ENCODE measurements around the gene ELAVL4. TPM values are rescaled to one million over a fixed set of nuclear protein-coding genes. Genes with fewer than 3 reads are reported as not detected.

ELAVL4 gene
- total and polyA plus RNA-seq, 9 of the 15 experiments (the other 6 are each of a cell fraction or from before 2014, with no cell fraction given) = not detected

DNA sequence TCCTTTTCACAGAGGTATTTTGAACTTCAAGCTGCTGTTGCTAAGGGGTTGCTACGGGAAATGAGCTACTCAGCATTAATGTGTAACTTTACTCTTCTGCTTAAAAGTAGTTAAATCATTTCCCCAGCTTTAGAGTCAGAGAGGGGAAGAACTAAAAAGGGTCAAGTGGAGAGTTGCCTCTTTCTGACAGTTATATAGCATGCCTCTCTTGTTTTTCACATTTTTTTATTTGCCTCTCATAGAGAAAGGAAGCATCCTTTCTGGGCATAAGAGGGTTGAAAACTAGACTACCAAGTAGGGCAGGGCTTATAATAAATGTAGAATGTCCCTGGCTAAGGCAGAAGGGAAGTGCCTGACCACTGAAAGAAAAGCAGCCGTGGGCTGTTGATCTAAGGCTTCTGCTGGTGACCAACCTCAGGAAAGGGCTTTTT, 10.1 kb upstream of the ELAVL4 start (continued):
- TF ChIP-seq, protein P1, sequence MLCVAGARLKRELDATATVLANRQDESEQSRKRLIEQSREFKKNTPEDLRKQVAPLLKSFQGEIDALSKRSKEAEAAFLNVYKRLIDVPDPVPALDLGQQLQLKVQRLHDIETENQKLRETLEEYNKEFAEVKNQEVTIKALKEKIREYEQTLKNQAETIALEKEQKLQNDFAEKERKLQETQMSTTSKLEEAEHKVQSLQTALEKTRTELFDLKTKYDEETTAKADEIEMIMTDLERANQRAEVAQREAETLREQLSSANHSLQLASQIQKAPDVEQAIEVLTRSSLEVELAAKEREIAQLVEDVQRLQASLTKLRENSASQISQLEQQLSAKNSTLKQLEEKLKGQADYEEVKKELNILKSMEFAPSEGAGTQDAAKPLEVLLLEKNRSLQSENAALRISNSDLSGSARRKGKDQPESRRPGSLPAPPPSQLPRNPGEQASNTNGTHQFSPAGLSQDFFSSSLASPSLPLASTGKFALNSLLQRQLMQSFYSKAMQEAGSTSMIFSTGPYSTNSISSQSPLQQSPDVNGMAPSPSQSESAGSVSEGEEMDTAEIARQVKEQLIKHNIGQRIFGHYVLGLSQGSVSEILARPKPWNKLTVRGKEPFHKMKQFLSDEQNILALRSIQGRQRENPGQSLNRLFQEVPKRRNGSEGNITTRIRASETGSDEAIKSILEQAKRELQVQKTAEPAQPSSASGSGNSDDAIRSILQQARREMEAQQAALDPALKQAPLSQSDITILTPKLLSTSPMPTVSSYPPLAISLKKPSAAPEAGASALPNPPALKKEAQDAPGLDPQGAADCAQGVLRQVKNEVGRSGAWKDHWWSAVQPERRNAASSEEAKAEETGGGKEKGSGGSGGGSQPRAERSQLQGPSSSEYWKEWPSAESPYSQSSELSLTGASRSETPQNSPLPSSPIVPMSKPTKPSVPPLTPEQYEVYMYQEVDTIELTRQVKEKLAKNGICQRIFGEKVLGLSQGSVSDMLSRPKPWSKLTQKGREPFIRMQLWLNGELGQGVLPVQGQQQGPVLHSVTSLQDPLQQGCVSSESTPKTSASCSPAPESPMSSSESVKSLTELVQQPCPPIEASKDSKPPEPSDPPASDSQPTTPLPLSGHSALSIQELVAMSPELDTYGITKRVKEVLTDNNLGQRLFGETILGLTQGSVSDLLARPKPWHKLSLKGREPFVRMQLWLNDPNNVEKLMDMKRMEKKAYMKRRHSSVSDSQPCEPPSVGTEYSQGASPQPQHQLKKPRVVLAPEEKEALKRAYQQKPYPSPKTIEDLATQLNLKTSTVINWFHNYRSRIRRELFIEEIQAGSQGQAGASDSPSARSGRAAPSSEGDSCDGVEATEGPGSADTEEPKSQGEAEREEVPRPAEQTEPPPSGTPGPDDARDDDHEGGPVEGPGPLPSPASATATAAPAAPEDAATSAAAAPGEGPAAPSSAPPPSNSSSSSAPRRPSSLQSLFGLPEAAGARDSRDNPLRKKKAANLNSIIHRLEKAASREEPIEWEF (CRISPR knock-in tag; IDR thresholded peaks at IDR 0.05) = no peak
- TF ChIP-seq ZNF584 (CRISPR knock-in tag; IDR thresholded peaks at IDR 0.05; ENCODE audit: low read depth) = no peak

DNA sequence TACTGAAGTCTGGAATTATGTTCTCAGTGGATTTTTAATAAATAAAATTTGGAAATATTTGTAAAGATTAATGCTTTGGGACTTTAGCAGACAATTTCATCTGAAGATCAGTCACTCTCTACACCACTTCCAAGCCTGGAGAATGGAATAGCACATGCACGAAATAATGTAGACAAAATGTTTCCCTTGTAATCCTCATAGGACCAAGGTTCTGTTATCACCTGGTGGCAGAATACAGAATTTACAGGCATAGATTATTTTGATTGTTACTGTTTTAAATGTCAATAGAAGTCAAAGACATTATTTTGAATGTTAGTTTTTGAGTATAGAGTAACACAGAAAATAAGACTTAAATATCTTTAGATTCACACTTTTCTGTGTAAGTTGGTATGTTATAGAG, 9.1 kb upstream of the ELAVL4 start:
- TF ChIP-seq ELF1 (tag; IDR thresholded peaks at IDR 0.05) (no peak), LARP7 (IDR thresholded peaks at IDR 0.05) (no peak), ZNF589 (CRISPR knock-in tag; IDR thresholded peaks at IDR 0.05; ENCODE audit: low read depth) (no peak), ZNF507 (tag; conservative IDR thresholded peaks at IDR 0.05) (no peak), NCOA6 (IDR thresholded peaks at IDR 0.05) (no peak), ZNF354B (CRISPR knock-in tag; IDR thresholded peaks at IDR 0.05) (no peak), POLR2B (IDR thresholded peaks at IDR 0.05; ENCODE audit: low read depth, partially characterized antibody) (no peak), TAF1 (IDR thresholded peaks at IDR 0.05; ENCODE audit: control insufficient read depth, extremely low read depth, insufficient read depth, low read length, severe bottlenecking) (no peak), MED1 (CRISPR knock-in tag; IDR thresholded peaks at IDR 0.05; ENCODE audit: borderline replicate concordance) (no peak), ZNF12 (CRISPR knock-in tag; IDR thresholded peaks at IDR 0.05) (no peak)
- TF ChIP-seq, protein P2, sequence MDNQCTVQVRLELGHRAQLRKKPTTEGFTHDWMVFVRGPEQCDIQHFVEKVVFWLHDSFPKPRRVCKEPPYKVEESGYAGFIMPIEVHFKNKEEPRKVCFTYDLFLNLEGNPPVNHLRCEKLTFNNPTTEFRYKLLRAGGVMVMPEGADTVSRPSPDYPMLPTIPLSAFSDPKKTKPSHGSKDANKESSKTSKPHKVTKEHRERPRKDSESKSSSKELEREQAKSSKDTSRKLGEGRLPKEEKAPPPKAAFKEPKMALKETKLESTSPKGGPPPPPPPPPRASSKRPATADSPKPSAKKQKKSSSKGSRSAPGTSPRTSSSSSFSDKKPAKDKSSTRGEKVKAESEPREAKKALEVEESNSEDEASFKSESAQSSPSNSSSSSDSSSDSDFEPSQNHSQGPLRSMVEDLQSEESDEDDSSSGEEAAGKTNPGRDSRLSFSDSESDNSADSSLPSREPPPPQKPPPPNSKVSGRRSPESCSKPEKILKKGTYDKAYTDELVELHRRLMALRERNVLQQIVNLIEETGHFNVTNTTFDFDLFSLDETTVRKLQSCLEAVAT (IDR thresholded peaks at IDR 0.05) = no peak
- TF ChIP-seq, protein P3, sequence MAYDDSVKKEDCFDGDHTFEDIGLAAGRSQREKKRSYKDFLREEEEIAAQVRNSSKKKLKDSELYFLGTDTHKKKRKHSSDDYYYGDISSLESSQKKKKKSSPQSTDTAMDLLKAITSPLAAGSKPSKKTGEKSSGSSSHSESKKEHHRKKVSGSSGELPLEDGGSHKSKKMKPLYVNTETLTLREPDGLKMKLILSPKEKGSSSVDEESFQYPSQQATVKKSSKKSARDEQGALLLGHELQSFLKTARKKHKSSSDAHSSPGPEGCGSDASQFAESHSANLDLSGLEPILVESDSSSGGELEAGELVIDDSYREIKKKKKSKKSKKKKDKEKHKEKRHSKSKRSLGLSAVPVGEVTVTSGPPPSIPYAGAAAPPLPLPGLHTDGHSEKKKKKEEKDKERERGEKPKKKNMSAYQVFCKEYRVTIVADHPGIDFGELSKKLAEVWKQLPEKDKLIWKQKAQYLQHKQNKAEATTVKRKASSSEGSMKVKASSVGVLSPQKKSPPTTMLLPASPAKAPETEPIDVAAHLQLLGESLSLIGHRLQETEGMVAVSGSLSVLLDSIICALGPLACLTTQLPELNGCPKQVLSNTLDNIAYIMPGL (CRISPR knock-in tag; IDR thresholded peaks at IDR 0.05) = no peak
- Histone ChIP-seq H2AFZ (ENCODE audit: low read depth, low read length) (no peak overlapping the region), H3K4me2 (ENCODE audit: insufficient read depth, low read length) (no peak overlapping the region), H3K9ac (ENCODE audit: insufficient read depth in 1 of 2, low read depth in 2 of 2, low read length in 2 of 2) (no peak overlapping the region), H3K4me1 (replicated peaks in 1 of 2; ENCODE audit: control insufficient read depth in 2 of 2, insufficient read depth in 2 of 2, low read length in 2 of 2) (no peaks in the 10 kb centered on the region), H3K27ac (ENCODE audit: extremely low read depth, low read depth, low read length) (no peak overlapping the region), H3K79me2 (ENCODE audit: control insufficient read depth, insufficient read depth, low read length) (no peaks in the 10 kb centered on the region), H3K4me3 (no peak overlapping the region), H3K27me3 (ENCODE audit: control insufficient read depth in 2 of 2, insufficient read depth in 2 of 2, low read length in 2 of 2) (no peaks in the 10 kb centered on the region), H3K9me3 (replicated peaks; ENCODE audit: control insufficient read depth, insufficient read depth, low read depth, low read length) (no peaks in the 10 kb centered on the region), H3K36me3 (ENCODE audit: control insufficient read depth, insufficient read depth, low read length) (no peaks in the 10 kb centered on the region), H3K9me1 (ENCODE audit: control insufficient read depth, insufficient read depth, low read length) (no peaks in the 10 kb centered on the region), H4K20me1 (replicated peaks; ENCODE audit: control insufficient read depth, insufficient read depth, low read length) (no peaks in the 10 kb centered on the region)
- BruUV-seq (replicated peaks) = no TSS peak
- 0% methylated on average over 1 of the region's 1 CpG for WGBS (ENCODE audit: insufficient coverage, low coverage, missing lambda C conversion rate)
- POLR2A ChIA-PET = no interaction called here
- DNase-seq (ENCODE audit: extremely low read depth in 1 of 4, low spot score in 3 of 4) = no peak
- in situ Hi-C loops (cut with MboI) = no loop called here
- intact Hi-C loops (cut with micrococcal nuclease) = loop anchor here (10.0 kb wide), 1 partner anchor 235 kb away; no protein-coding TSS in a partner anchor
- no peak for FAIRE-seq
- ATAC-seq = no peak
- CTCF ChIA-PET (ENCODE audit: low intra/inter-chr PET ratio) = no interaction called here
